Neural progenitor cell (in vitro differentiated cells): ENCODE measurements around the gene CHD1.

Source experiments
- EZH2 ChIP-seq: fragments of 200-600 bp; sonication (generic); IDR thresholded peaks from 2 replicates; pipeline ENCODE4 v1.6.1; 2017; ENCODE audit warnings: antibody characterized with exemption, mild to moderate bottlenecking, moderate library complexity
- EZH2phosphoT487 ChIP-seq: fragments of 200-600 bp; sonication (generic); IDR thresholded peaks from 2 replicates; pipeline ENCODE4 v1.6.1; 2017; ENCODE audit warnings: antibody characterized with exemption
- TF ChIP-seq, protein P1 (sequence below): fragments of 200-600 bp; sonication (generic); IDR thresholded peaks from 2 replicates; pipeline ENCODE4 v1.5.1; 2017; ENCODE audit warnings: antibody characterized with exemption, mild to moderate bottlenecking

DNA sequence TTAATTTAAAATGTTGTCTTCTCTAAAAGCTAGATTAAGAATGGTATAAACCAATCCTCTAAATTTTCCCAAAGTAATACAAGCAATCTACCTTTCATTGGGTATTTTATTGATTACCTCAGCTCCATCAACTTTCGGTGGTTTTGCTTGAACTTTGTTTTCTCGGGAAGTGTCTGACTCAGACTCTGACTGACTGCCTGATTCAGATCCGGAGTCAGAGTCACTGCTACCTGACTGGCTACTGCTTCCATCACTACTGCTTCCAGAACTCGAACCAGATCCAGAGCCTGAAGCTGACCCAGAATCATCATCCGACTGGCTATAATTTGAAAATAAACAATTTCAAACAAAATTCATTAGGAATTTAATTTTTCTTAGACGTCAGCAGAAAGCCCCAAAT is 24.0 kb downstream of the CHD1 start:
- TF ChIP-seq, protein P1, sequence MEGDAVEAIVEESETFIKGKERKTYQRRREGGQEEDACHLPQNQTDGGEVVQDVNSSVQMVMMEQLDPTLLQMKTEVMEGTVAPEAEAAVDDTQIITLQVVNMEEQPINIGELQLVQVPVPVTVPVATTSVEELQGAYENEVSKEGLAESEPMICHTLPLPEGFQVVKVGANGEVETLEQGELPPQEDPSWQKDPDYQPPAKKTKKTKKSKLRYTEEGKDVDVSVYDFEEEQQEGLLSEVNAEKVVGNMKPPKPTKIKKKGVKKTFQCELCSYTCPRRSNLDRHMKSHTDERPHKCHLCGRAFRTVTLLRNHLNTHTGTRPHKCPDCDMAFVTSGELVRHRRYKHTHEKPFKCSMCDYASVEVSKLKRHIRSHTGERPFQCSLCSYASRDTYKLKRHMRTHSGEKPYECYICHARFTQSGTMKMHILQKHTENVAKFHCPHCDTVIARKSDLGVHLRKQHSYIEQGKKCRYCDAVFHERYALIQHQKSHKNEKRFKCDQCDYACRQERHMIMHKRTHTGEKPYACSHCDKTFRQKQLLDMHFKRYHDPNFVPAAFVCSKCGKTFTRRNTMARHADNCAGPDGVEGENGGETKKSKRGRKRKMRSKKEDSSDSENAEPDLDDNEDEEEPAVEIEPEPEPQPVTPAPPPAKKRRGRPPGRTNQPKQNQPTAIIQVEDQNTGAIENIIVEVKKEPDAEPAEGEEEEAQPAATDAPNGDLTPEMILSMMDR, result no peak
- TF ChIP-seq EZH2phosphoT487 (no peak), EZH2 (no peak)
